CD8-positive, alpha-beta memory T cell (primary cell): ENCODE results near the gene EP400. TPM values are rescaled to one million over a fixed set of nuclear protein-coding genes. Genes with fewer than 3 reads are reported as not detected.
A peak's percentile ranks its signal among the peaks of the same experiment; 100 is the strongest.

Experiments used
- CTCF ChIA-PET: fragments of 350-600 bp; sonication (Branson Sonifier 250); formaldehyde crosslinking; loops from one replicate; lab custom pipeline; 2021; ENCODE audit warnings: antibody characterized with exemption; lab: Charles Lee
- POLR2A ChIA-PET: fragments of 350-600 bp; sonication (Branson Sonifier 250); formaldehyde crosslinking; loops from one replicate; lab custom pipeline; 2021; ENCODE audit warnings: antibody characterized with exemption; lab: Charles Lee
- DNase-seq, 5 donors: peaks; one replicate each; pipeline versions ENCODE4 v3.0.0 to v3.0.0-alpha.2; 2020 to 2022; ENCODE audit warnings: mixed read lengths in 1 of 5
- H3K27ac ChIP-seq: one replicate; pipeline ENCODE4 v1.7.0; 2013; ENCODE audit warnings: low read depth, mild to moderate bottlenecking, low read length, moderate library complexity
- H3K27me3 ChIP-seq: 2 replicates; pipeline ENCODE4 v1.7.0; 2013; ENCODE audit warnings: low read length, mild to moderate bottlenecking; ENCODE audit not compliant: insufficient read depth, poor library complexity, severe bottlenecking
- H3K36me3 ChIP-seq: 2 replicates; pipeline ENCODE4 v1.7.0; 2013; ENCODE audit warnings: mild to moderate bottlenecking, low read length, moderate library complexity; ENCODE audit not compliant: insufficient read depth
- H3K4me1 ChIP-seq: 2 replicates; pipeline ENCODE4 v1.7.0; 2013; ENCODE audit warnings: mild to moderate bottlenecking, low read length, moderate library complexity; ENCODE audit not compliant: insufficient read depth
- H3K4me3 ChIP-seq: 2 replicates; pipeline ENCODE4 v1.7.0; 2013; ENCODE audit warnings: mild to moderate bottlenecking, low read length
- H3K9me3 ChIP-seq: 2 replicates; pipeline ENCODE4 v1.7.0; 2013; ENCODE audit warnings: mild to moderate bottlenecking, low read length
- H3K27ac Mint-ChIP-seq, 8 donors: one replicate each; pipeline ENCODE4 v1.8.0; 2020 to 2021; ENCODE audit warnings: mixed read lengths in 8 of 8, mild to moderate bottlenecking in 6 of 8, inconsistent platforms in 3 of 8, moderate library complexity in 3 of 8
- H3K27me3 Mint-ChIP-seq, 2 donors: one replicate each; pipeline ENCODE4 v1.8.0; 2020 to 2021; ENCODE audit warnings: mixed read lengths in 2 of 2, mild to moderate bottlenecking in 1 of 2, moderate library complexity in 1 of 2
- H3K36me3 Mint-ChIP-seq, 3 donors: one replicate each; pipeline ENCODE4 v1.8.0; 2020 to 2021; ENCODE audit warnings: mixed read lengths in 3 of 3, inconsistent platforms in 1 of 3, mild to moderate bottlenecking in 1 of 3
- H3K4me1 Mint-ChIP-seq, 3 donors: one replicate each; pipeline ENCODE4 v1.8.0; 2020 to 2021; ENCODE audit warnings: mixed read lengths in 3 of 3, inconsistent platforms in 1 of 3, mild to moderate bottlenecking in 1 of 3
- H3K4me3 Mint-ChIP-seq, 7 donors: one replicate each; pipeline ENCODE4 v1.8.0; 2020 to 2021; ENCODE audit warnings: mixed read lengths in 7 of 7, mild to moderate bottlenecking in 6 of 7, moderate library complexity in 4 of 7, inconsistent platforms in 2 of 7
- H3K9me3 Mint-ChIP-seq, 5 donors: one replicate each; pipeline ENCODE4 v1.8.0; 2020 to 2022; ENCODE audit warnings: mixed read lengths in 5 of 5, mild to moderate bottlenecking in 3 of 5, moderate library complexity in 2 of 5, inconsistent platforms in 1 of 5
- polyA plus RNA-seq: library from polyadenylated mRNA; unstranded; fragments of 300-500 nt; fragmentation: Illumina TruSeq; gene quantifications from one replicate; pipeline ENCODE4 v1.2.3, GENCODE V29; 2021
- total RNA-seq, 2 experiments: library from RNA; stranded (reverse); gene quantifications; one replicate each; pipeline ENCODE4 v1.2.3, GENCODE V29; 2021

Gene EP400
- total and polyA plus RNA-seq, 3 experiments from 2014 or later = 4.3 to 48.8 (median 47.9) TPM

GRCh38 chr12:132026061-132026795, 76.5 kb downstream of the EP400 start:
- H3K36me3 Mint-ChIP-seq = peaks cover 3 to 93% (median 26%) of the 10 kb centered on the region in 3 donors
- peak overlapping the region in 2 of 8 donors; percentile 74 to 82 for H3K27ac Mint-ChIP-seq
- H3K4me3 Mint-ChIP-seq = no peak overlapping the region
- no peak for DNase-seq
- H3K9me3 Mint-ChIP-seq = no peaks in the 10 kb centered on the region
- ChIA-PET POLR2A (no interaction called here), CTCF (no interaction called here)
- Histone ChIP-seq H3K9me3 (no peaks in the 10 kb centered on the region), H3K27ac (no peak overlapping the region), H3K4me1 (no peaks in the 10 kb centered on the region), H3K36me3 (peaks cover 76% of the 10 kb centered on the region), H3K4me3 (no peak overlapping the region), H3K27me3 (no peaks in the 10 kb centered on the region)
- no peaks in the 10 kb centered on the region for H3K27me3 Mint-ChIP-seq
- no peaks in the 10 kb centered on the region for H3K4me1 Mint-ChIP-seq

- Mint-ChIP-seq H3K36me3 (peaks cover 6 to 92% (median 25%) of the 10 kb centered on the region in 3 donors), H3K4me3 (no peak overlapping the region), H3K27ac (peak overlapping the region in 2 of 8 donors; percentile 74 to 82), H3K27me3 (no peaks in the 10 kb centered on the region), H3K4me1 (no peaks in the 10 kb centered on the region), H3K9me3 (no peaks in the 10 kb centered on the region)
- Histone ChIP-seq H3K4me1 (no peaks in the 10 kb centered on the region), H3K27ac (no peak overlapping the region), H3K36me3 (peaks cover 74% of the 10 kb centered on the region), H3K9me3 (no peaks in the 10 kb centered on the region), H3K4me3 (no peak overlapping the region), H3K27me3 (no peaks in the 10 kb centered on the region)
- CTCF ChIA-PET = no interaction called here
- DNase-seq = no peak
- POLR2A ChIA-PET = no interaction called here
Measured at GRCh38 chr12:132026796-132027500, 77.2 kb downstream of the EP400 start.

- CTCF ChIA-PET = no interaction called here
- peak overlapping the region in 1 of 8 donors; percentile 52 for H3K27ac Mint-ChIP-seq
- peaks cover 74% of the 10 kb centered on the region for H3K36me3 ChIP-seq
Measured at GRCh38 chr12:132027636-132028035, 77.9 kb downstream of the EP400 start.

GRCh38 chr12:132028111-132028510, 78.4 kb downstream of the EP400 start:
- no peaks in the 10 kb centered on the region for H3K9me3 Mint-ChIP-seq
- ChIA-PET POLR2A (no interaction called here), CTCF (no interaction called here)
- no peaks in the 10 kb centered on the region for H3K4me1 Mint-ChIP-seq
- no peak for DNase-seq
- peak overlapping the region in 1 of 8 donors; percentile 63 for H3K27ac Mint-ChIP-seq
- H3K27ac ChIP-seq = no peak overlapping the region
- H3K4me1 ChIP-seq = no peaks in the 10 kb centered on the region
- no peaks in the 10 kb centered on the region for H3K27me3 Mint-ChIP-seq
- no peak overlapping the region for H3K4me3 Mint-ChIP-seq
- no peaks in the 10 kb centered on the region for H3K9me3 ChIP-seq
- peaks cover 74% of the 10 kb centered on the region for H3K36me3 ChIP-seq
- no peak overlapping the region for H3K4me3 ChIP-seq
- H3K27me3 ChIP-seq = no peaks in the 10 kb centered on the region
- H3K36me3 Mint-ChIP-seq = peaks cover 7 to 92% (median 24%) of the 10 kb centered on the region in 3 donors

More at GRCh38 chr12:132027636-132028035, 77.9 kb downstream of the EP400 start:
- no peak overlapping the region for H3K27ac ChIP-seq
- H3K27me3 ChIP-seq = no peaks in the 10 kb centered on the region
- H3K9me3 Mint-ChIP-seq = no peaks in the 10 kb centered on the region
- peaks cover 7 to 92% (median 22%) of the 10 kb centered on the region in 3 donors for H3K36me3 Mint-ChIP-seq
- H3K4me3 Mint-ChIP-seq = no peak overlapping the region
- H3K27me3 Mint-ChIP-seq = no peaks in the 10 kb centered on the region
- POLR2A ChIA-PET = no interaction called here
- no peak for DNase-seq
- H3K9me3 ChIP-seq = no peaks in the 10 kb centered on the region
- no peak overlapping the region for H3K4me3 ChIP-seq
- no peaks in the 10 kb centered on the region for H3K4me1 ChIP-seq
- H3K4me1 Mint-ChIP-seq = no peaks in the 10 kb centered on the region

GRCh38 chr12:132029503-132030300, 80.0 kb downstream of the EP400 start:
- peaks cover 0 to under 1% (median 0%) of the 10 kb centered on the region in 3 donors for H3K4me1 Mint-ChIP-seq

GRCh38 chr12:132030367-132031038, 80.8 kb downstream of the EP400 start:
- peaks cover 0 to 2% (median 0%) of the 10 kb centered on the region in 3 donors for H3K4me1 Mint-ChIP-seq
- POLR2A ChIA-PET = interaction anchor here (0.6 kb wide), 1 partner anchor 9 kb away, joined by 4 read pairs; no protein-coding TSS in a partner anchor
- Histone ChIP-seq H3K4me3 (no peak overlapping the region), H3K36me3 (peaks cover 70% of the 10 kb centered on the region), H3K27ac (no peak overlapping the region), H3K9me3 (no peaks in the 10 kb centered on the region), H3K4me1 (no peaks in the 10 kb centered on the region), H3K27me3 (no peaks in the 10 kb centered on the region)
- CTCF ChIA-PET = no interaction called here
- no peaks in the 10 kb centered on the region for H3K27me3 Mint-ChIP-seq
- H3K9me3 Mint-ChIP-seq = no peaks in the 10 kb centered on the region
- DNase-seq = no peak
- H3K4me3 Mint-ChIP-seq = no peak overlapping the region
- H3K27ac Mint-ChIP-seq = peak overlapping the region in 1 of 8 donors; percentile 9
- H3K36me3 Mint-ChIP-seq = peaks cover 7 to 93% (median 33%) of the 10 kb centered on the region in 3 donors

More at GRCh38 chr12:132029503-132030300, 80.0 kb downstream of the EP400 start:
- no peak for DNase-seq
- ChIA-PET POLR2A (no interaction called here), CTCF (no interaction called here)
- Histone ChIP-seq H3K4me3 (no peak overlapping the region), H3K27ac (no peak overlapping the region), H3K4me1 (no peaks in the 10 kb centered on the region), H3K27me3 (no peaks in the 10 kb centered on the region), H3K9me3 (no peaks in the 10 kb centered on the region), H3K36me3 (peaks cover 73% of the 10 kb centered on the region)
- Mint-ChIP-seq H3K9me3 (no peaks in the 10 kb centered on the region), H3K36me3 (peaks cover 7 to 93% (median 31%) of the 10 kb centered on the region in 3 donors), H3K27me3 (no peaks in the 10 kb centered on the region), H3K4me3 (no peak overlapping the region), H3K27ac (no peak overlapping the region)

GRCh38 chr12:132033627-132034026, 83.9 kb downstream of the EP400 start:
- Mint-ChIP-seq H3K36me3 (peaks cover 5 to 94% (median 44%) of the 10 kb centered on the region in 3 donors), H3K27ac (no peak overlapping the region), H3K27me3 (peaks cover 0 to 2% of the 10 kb centered on the region in 2 donors), H3K9me3 (no peaks in the 10 kb centered on the region), H3K4me1 (peaks cover 0 to 2% (median 0%) of the 10 kb centered on the region in 3 donors), H3K4me3 (no peak overlapping the region)
- Histone ChIP-seq H3K9me3 (no peaks in the 10 kb centered on the region), H3K27me3 (no peaks in the 10 kb centered on the region), H3K4me3 (no peak overlapping the region), H3K36me3 (peaks cover 55% of the 10 kb centered on the region), H3K4me1 (no peaks in the 10 kb centered on the region), H3K27ac (no peak overlapping the region)
- no peak for DNase-seq
- ChIA-PET POLR2A (no interaction called here), CTCF (no interaction called here)
